ENCODE results near the gene YAP1.

GRCh38 chr11:102240502-102240901 lies 130.3 kb downstream of the YAP1 start:
- TF ChIP-seq CTCF (conservative IDR thresholded peaks at IDR 0.05) (no peak), ZFX (IDR thresholded peaks at IDR 0.05) (no peak)

Measured in C4-2B (cell line).